Activated T-helper 9 cell treated with anti-CD3 and anti-CD28 coated beads, Interleukin-2, amount 50 U/mL, for 16 hours (primary cell): ENCODE measurements around the gene ZNF654.
A peak's percentile ranks its signal among the peaks of the same experiment; 100 is the strongest.
"Not testable (repeated sequence)": the region's sequence is repeated elsewhere in the genome, so short reads cannot be mapped to it uniquely, and the experiment has no call there.

Experiments used
- DNase-seq: peaks from one replicate; pipeline ENCODE4 v3.0.0-alpha.2; 2020; ENCODE audit warnings: low read depth

Gene ZNF654

GRCh38 chr3:88142094-88142624 is 83.1 kb downstream of the ZNF654 start:
- DNase-seq = no peak

DNA sequence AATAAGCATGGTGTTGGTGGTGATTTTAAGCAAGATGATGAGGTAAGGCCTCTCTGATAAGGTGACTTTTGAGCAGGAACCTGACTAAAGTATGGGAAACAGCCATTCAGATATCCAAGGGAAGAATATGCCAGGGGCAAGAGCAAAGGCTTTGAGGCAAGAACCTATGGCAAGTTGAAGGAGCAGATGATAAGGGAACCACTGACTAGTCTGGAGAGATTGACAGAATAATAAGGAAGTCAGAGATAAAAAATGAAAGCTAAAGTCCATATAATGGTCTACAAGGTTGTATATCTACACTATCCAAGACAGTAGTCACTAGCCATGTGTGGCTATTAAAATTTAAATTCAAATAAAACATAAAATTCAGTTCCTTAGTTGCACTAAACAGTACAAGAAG is 88.2 kb downstream of the ZNF654 start:
- no peak for DNase-seq

GRCh38 chr3:88148651-88149050 is 89.6 kb downstream of the ZNF654 start:
- no peak for DNase-seq

DNA sequence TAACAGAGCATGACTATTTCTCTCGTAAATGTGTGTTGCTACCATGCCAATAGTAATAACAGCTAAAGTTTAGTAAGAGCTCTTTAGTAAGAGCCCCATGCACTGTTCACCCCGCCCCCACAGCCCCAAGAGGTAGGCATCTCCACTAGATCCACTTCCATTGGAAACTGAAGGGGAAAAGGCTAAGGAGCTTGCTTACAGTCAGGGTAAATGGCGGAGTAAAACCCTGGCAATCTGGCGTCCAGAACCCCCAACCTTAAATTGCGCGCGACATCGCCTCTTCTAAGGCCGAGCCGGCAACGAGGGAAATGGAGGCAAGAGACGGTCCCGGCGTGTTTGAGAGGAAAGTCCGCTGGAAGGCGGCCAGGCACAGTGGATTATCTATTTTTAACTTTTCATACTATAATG is 90.0 kb downstream of the ZNF654 start:
- peak; percentile 3 for DNase-seq

- peak; percentile 70 for DNase-seq
These were observed 90.7 kb downstream of the ZNF654 start, which contains the start of gene C3orf38 for GRCh38 chr3:88149509-88150362. Gene C3orf38, plus strand, starts transcription at chr3:88149959. Its CDS starts 94 bp downstream, at chr3:88150053.

- DNase-seq = peak; percentile 2
These were observed 91.3 kb downstream of the ZNF654 start for GRCh38 chr3:88150371-88150770.

- DNase-seq = no peak
These were observed 91.8 kb downstream of the ZNF654 start for GRCh38 chr3:88150806-88151205.

DNA sequence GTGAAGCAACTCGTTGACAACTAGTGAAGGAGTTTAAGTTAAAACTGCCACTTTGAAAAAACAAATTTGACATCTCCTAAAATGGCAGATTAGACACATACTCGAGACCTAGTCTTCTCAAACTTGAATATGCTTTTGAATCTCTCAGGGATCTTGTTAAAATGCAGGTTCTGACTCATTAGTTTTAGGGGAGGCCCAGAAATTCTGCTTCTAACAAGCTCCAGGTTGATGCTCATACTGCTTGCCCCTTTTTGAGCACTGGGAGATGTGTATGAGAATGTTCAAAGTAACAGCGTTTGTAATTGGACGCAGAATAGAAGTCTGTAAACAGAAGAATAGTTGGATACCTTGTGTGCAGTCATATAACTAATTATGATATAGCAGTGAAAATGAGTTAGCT is 92.3 kb downstream of the ZNF654 start:
- no peak for DNase-seq

GRCh38 chr3:88152841-88153240 is 93.8 kb downstream of the ZNF654 start:
- DNase-seq = no peak

DNA sequence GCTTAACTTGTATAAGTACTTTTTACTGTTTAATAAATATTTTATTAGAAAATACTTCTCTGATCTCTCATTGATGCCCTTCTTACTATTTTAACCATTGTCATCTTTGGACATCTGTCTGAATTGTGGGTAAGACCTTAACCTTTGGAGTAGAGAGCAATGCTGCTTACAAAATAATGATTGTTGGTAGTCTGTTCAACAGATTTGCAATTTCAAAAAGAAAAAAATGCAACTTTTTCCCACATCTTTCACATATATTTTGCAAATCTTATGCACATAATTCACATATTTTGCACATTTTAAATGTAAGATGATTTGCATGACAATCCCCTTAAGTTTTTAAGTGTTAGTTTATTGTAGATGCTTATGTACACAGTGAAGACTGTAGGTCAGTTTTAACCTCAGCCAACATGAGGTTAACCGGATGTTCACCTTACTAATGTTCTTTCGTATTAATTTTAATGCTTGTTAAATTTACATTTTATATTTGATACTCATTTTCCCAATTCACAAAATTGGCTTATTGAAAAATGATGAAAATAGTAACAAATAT is 107.4 kb downstream of the ZNF654 start:
- DNase-seq = no peak

DNA sequence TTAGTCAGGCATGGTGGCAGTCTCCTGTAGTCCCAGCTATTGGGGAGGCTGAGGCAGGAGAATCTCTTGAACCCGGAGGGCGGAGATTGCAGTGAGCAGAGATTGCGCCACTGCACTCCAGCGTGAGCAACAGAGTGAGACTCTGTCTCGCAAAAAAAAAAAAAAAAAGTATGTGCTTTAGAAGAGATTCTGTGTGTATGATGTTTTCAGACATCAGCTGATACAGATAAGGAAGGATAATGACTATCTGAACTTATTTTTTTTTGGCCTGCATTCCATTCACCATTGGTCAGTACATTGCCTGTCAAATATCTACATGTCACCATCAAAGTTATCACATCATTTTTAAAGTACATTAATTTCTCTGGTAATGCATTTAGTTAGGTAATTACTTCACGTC is 108.1 kb downstream of the ZNF654 start:
- no peak for DNase-seq

- DNase-seq = no peak
These were observed 108.6 kb downstream of the ZNF654 start for GRCh38 chr3:88167704-88168103.

GRCh38 chr3:88168171-88168570 is 109.1 kb downstream of the ZNF654 start:
- DNase-seq = no peak

GRCh38 chr3:88180398-88180999 is 121.4 kb downstream of the ZNF654 start:
- no peak for DNase-seq

- DNase-seq = not testable (repeated sequence)
These were observed 123.3 kb downstream of the ZNF654 start for GRCh38 chr3:88182165-88182918.

- DNase-seq = no peak
These were observed 129.4 kb downstream of the ZNF654 start for GRCh38 chr3:88188436-88188835.

DNA sequence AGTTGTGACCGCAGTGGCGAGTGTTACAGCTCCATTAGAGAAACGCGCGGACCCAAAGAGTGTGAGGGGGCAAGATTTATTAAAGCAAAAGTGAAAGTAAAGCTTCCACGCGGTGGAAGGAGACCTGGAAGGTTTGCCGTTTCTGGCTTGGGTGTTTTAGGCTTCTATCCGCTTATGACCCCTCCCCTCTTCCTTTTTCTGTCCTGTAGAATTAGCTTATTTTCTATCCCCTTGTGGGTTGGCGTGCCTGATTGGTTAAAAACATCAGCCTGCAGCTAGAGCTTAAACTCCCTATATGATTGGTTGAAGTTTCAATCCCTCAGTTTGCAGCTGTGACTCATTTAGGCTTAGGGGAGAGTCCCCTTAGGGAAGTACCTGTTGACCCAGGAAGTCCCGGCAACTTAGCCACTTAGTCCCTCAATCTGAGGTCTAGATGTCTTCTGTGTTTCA is 130.3 kb downstream of the ZNF654 start:
- no peak for DNase-seq

DNA sequence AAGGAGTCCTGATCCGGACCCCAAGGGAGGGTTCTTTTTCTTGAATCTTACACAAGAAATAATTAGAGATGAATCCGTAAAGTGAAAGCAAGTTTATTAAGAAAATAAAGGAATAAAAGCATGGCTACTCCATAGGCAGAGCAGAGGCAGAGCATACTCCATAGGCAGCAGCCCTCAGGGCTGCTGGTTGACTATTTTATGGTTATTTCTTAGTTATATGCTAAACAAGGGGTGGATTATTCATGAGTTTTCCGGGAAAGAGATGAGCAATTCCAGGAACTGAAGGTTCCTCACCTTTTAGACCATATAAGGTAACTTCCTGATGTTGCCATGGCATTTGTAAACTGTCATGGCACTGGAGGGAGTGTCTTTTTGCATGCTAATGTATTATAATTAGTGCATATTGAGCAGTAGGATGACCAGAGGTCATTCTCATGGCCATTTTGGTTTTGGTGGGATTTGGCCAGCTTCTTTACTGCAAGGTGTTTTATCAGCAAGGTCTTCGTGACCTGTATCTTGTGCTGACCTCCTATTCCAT is 132.9 kb downstream of the ZNF654 start:
- DNase-seq = no peak

DNA sequence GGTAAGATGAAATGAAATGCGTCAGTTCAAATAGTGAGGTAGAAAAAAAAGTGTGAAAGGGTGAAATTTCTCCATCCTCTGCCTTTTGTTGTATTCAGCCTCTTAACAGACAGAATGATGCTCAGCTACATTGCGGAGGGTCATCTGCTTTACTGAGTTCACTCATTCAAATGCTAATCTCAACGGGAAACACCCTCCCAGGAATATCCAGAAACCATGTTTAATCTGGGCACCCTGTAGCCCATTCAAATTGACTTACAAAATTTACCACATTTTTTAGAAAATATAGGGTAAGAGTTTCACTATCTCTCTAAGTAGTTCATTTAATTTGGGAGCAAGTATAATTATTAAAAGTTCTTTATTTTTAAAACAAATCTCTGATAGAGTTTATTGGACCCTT is 133.6 kb downstream of the ZNF654 start:
- DNase-seq = no peak
